PFSK-1 (cell line): Measurements from ENCODE around the gene SF1.

Experiments
- POLR2AphosphoS5 ChIP-seq: IDR thresholded peaks from 2 replicates; pipeline ENCODE4 v1.6.1; 2012; ENCODE audit warnings: low read depth, mild to moderate bottlenecking, control low read depth, low read length, moderate library complexity
- REST ChIP-seq, 2 experiments: IDR thresholded peaks; 2 replicates each; pipeline versions ENCODE4 v1.6.1 to v1.8.0; 2011 to 2012; ENCODE audit warnings: low read depth in 2 of 2, low read length in 2 of 2, control low read depth in 1 of 2, inconsistent platforms in 1 of 2, mild to moderate bottlenecking in 1 of 2, moderate library complexity in 1 of 2; ENCODE audit not compliant: insufficient read depth in 1 of 2
- TAF1 ChIP-seq: IDR thresholded peaks from 2 replicates; pipeline ENCODE4 v1.6.1; 2012; ENCODE audit warnings: low read length, control low read depth, borderline replicate concordance; ENCODE audit not compliant: insufficient read depth

GRCh38 chr11:64801158-64801464, 22.8 kb upstream of the SF1 start:
- TF ChIP-seq REST (IDR thresholded peaks at IDR 0.05; ENCODE audit: insufficient read depth in 1 of 2, low read depth in 2 of 2, low read length in 2 of 2) (no peak), POLR2AphosphoS5 (no peak), TAF1 (no peak)
